DOHH2 (cell line): ENCODE data around the gene IL2RA.
"Not testable (repeated sequence)": the region's sequence is repeated elsewhere in the genome, so short reads cannot be mapped to it uniquely, and the experiment has no call there.

Experiments used
- CTCF ChIP-seq: fragments of 200-600 bp; sonication (generic); IDR thresholded peaks from one replicate; pipeline ENCODE4 v1.5.1; 2014; ENCODE audit warnings: antibody characterized with exemption, mild to moderate bottlenecking, low read depth, low read length; ENCODE audit not compliant: poor library complexity, severe bottlenecking
- EZH2phosphoT487 ChIP-seq: fragments of 200-600 bp; sonication (generic); IDR thresholded peaks from 2 replicates; pipeline ENCODE4 v1.6.1; 2017; ENCODE audit warnings: borderline replicate concordance, mild to moderate bottlenecking, antibody characterized with exemption, low read length, moderate library complexity, mixed read lengths

GRCh38 chr10:5962358-5962940 lies 99.7 kb downstream of the IL2RA start:
- TF ChIP-seq CTCF, EZH2phosphoT487: not testable (repeated sequence)
